Gastroesophageal sphincter (tissue), 3 donors: Measurements from ENCODE around the gene UNKL.

ENCODE experiments used
- POLR2A ChIP-seq, 2 donors: fragments of 450-650 bp; IDR thresholded peaks; one replicate each; pipeline ENCODE4 v1.6.1; 2017; ENCODE audit warnings: antibody characterized with exemption in 2 of 2, mild to moderate bottlenecking in 2 of 2, moderate library complexity in 1 of 2
- TF ChIP-seq, protein P1 (sequence below), 4 experiments: fragments of 200-600 bp in 2 of 4; fragments of 450-650 bp in 2 of 4; sonication (generic) in 1 of 4; IDR thresholded peaks; one replicate each; pipeline ENCODE4 v1.5.1; 2017 to 2019; ENCODE audit warnings: antibody characterized with exemption in 4 of 4, mild to moderate bottlenecking in 2 of 4, moderate library complexity in 2 of 4

DNA sequence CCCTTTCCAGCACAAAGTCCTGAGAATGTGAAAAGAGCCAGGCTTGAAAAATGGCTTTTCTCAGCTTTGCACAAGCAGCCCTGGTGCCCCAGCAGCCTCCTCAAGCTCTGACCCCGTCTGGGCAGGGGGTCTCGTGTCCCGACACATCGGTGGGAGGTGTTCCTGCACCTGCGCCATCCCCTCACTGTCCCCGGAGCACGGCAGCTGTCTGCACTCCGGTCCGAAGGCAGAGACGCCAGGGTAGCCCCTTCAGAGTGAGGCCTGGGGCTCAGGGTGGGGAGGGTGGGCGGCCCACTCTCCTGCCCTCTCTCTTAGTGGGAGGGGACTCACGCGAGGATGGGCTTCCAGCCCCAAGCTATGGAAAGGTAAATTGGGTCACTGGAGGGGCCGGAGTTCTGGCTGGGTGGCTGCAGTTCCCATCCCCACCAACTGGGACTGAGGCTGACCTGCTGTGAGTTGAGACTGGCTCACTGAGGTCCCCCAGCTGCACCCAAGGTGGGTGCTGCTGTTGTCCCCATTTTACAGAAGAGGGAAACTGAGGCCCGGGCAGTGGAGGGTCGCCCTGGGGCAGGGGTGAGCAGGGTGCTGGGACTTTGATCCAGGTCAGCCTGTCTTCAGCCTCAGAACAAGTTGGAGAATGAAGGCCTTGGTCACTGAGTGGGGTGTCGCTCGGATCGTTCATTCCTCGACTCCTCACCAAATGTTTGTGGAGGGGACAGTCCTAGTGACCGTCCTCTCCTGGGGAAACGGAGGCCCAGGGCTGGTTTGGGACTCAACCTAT, 83.4 kb downstream of the UNKL start:
- no peak for TF ChIP-seq POLR2A (IDR thresholded peaks at IDR 0.05)
- TF ChIP-seq, protein P1, sequence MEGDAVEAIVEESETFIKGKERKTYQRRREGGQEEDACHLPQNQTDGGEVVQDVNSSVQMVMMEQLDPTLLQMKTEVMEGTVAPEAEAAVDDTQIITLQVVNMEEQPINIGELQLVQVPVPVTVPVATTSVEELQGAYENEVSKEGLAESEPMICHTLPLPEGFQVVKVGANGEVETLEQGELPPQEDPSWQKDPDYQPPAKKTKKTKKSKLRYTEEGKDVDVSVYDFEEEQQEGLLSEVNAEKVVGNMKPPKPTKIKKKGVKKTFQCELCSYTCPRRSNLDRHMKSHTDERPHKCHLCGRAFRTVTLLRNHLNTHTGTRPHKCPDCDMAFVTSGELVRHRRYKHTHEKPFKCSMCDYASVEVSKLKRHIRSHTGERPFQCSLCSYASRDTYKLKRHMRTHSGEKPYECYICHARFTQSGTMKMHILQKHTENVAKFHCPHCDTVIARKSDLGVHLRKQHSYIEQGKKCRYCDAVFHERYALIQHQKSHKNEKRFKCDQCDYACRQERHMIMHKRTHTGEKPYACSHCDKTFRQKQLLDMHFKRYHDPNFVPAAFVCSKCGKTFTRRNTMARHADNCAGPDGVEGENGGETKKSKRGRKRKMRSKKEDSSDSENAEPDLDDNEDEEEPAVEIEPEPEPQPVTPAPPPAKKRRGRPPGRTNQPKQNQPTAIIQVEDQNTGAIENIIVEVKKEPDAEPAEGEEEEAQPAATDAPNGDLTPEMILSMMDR (IDR thresholded peaks at IDR 0.05) = no peak
